ENCODE data around the gene FAP.

- no peak for TF ChIP-seq USF2 (CRISPR knock-in tag; IDR thresholded peaks at IDR 0.05)
- no peak for TF ChIP-seq CTCF (IDR thresholded peaks at IDR 0.05)
- TF ChIP-seq AR (CRISPR knock-in tag; IDR thresholded peaks at IDR 0.05), result no peak
- no peak for TF ChIP-seq CREB1 (CRISPR knock-in tag; IDR thresholded peaks at IDR 0.05)
- no peak for TF ChIP-seq KAT7 (CRISPR knock-in tag; IDR thresholded peaks at IDR 0.05; ENCODE audit: borderline replicate concordance)
- TF ChIP-seq ESRRA (CRISPR knock-in tag; IDR thresholded peaks at IDR 0.05; ENCODE audit: borderline replicate concordance), result no peak
- no peak for TF ChIP-seq ZNF512 (CRISPR knock-in tag; IDR thresholded peaks at IDR 0.05; ENCODE audit: borderline replicate concordance)
- no peak for TF ChIP-seq IRF1 (CRISPR knock-in tag; IDR thresholded peaks at IDR 0.05)
- TF ChIP-seq FOXP1 (CRISPR knock-in tag; IDR thresholded peaks at IDR 0.05; ENCODE audit: borderline replicate concordance), result no peak
- no peak for TF ChIP-seq ZNF138 (CRISPR knock-in tag; conservative IDR thresholded peaks at IDR 0.05)
- TF ChIP-seq MYBL2 (CRISPR knock-in tag; IDR thresholded peaks at IDR 0.05), result no peak
- no peak for TF ChIP-seq SMAD3 (CRISPR knock-in tag; IDR thresholded peaks at IDR 0.05; ENCODE audit: borderline replicate concordance)
Observed at GRCh38 chr2:162226836-162227235, 16.4 kb downstream of the FAP start.

All from WTC11 (cell line).